Fibroblast of the aortic adventitia (primary cell): ENCODE data around the gene ANKRD40. TPM values are rescaled to one million over a fixed set of nuclear protein-coding genes. Genes with fewer than 3 reads are reported as not detected.

Source experiments
- DNase-seq: peaks from one replicate; pipeline ENCODE4 v3.0.0-alpha.2; 2010; ENCODE audit warnings: low read depth
- H3K4me3 ChIP-seq: 2 replicates; pipeline ENCODE4 v1.5.1; 2011; ENCODE audit warnings: low read depth, mild to moderate bottlenecking, control low read depth, low read length, moderate library complexity
- CTCF ChIP-seq: IDR thresholded peaks from 2 replicates; pipeline ENCODE4 v1.5.1; 2011; ENCODE audit warnings: mild to moderate bottlenecking, low read length, control low read depth, inconsistent platforms; ENCODE audit not compliant: insufficient read depth
- total RNA-seq: library from RNA; depleted of rRNA; stranded (reverse); fragments of >200 nt; gene quantifications from 2 replicates; pipeline ENCODE4 v1.2.3, GENCODE V29; 2012; ENCODE audit warnings: low replicate concordance

ANKRD40 gene
- total RNA-seq, 1 donor = 51.6 TPM

- no peak overlapping the region for H3K4me3 ChIP-seq
- DNase-seq = no peak
- no peak for TF ChIP-seq CTCF
These were observed 21.8 kb downstream of the ANKRD40 start for GRCh38 chr17:50685691-50686493.

GRCh38 chr17:50685334-50685665 lies 22.4 kb downstream of the ANKRD40 start:
- H3K4me3 ChIP-seq = no peak overlapping the region
- TF ChIP-seq CTCF = no peak
- no peak for DNase-seq

- DNase-seq = no peak
- H3K4me3 ChIP-seq = no peak overlapping the region
- TF ChIP-seq CTCF = no peak
These were observed 22.9 kb downstream of the ANKRD40 start for GRCh38 chr17:50684612-50685333.

- H3K4me3 ChIP-seq = no peak overlapping the region
- TF ChIP-seq CTCF = no peak
- no peak for DNase-seq
These were observed 23.5 kb downstream of the ANKRD40 start for GRCh38 chr17:50684288-50684611.

GRCh38 chr17:50683434-50684287 lies 24.1 kb downstream of the ANKRD40 start:
- no peak overlapping the region for H3K4me3 ChIP-seq
- no peak for DNase-seq
- no peak for TF ChIP-seq CTCF

- no peak for TF ChIP-seq CTCF
- DNase-seq = no peak
These were observed 24.8 kb downstream of the ANKRD40 start for GRCh38 chr17:50682938-50683337.

More at GRCh38 chr17:50682938-50683337, 24.8 kb downstream of the ANKRD40 start:
- no peak overlapping the region for H3K4me3 ChIP-seq
